Measurements from ENCODE around the gene FBXO22. TPM values are rescaled to one million over a fixed set of nuclear protein-coding genes. Genes with fewer than 3 reads are reported as not detected.
"Not testable (repeated sequence)": the region's sequence is repeated elsewhere in the genome, so short reads cannot be mapped to it uniquely, and the experiment has no call there.

FBXO22 gene
- polyA plus RNA-seq, 4 donors: 11.6 to 24.0 (median 18.6) TPM

DNA sequence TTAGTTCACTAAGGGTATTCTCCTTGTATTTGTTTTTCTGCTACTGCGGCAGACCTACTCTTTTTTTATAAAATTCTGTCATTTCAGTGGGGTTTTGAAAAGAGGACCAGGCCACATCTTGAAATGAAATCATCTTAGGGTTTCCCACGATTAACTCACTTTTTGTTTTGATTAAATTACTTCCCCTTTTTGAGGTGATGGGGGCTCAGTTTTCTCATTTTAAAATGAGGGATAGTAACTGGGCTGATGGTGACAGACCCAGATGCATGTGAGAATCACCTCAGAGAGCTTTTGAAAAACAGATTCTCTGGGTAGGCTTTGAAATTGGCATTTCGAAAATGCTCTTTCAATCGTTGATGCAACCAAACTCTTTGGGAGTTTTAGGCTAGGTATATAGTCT, 36.2 kb upstream of the FBXO22 start:
- WGBS, 3 donors: 69 to 88% (median 76%) methylated on average over 4 of the region's 4 CpGs
- Histone ChIP-seq H3K9me3 (ENCODE audit: control insufficient read depth in 2 of 2, insufficient read depth in 1 of 2, low read depth in 1 of 2, low read length in 1 of 2) (no peaks in the 10 kb centered on the region), H3K27me3 (ENCODE audit: control insufficient read depth in 3 of 3, insufficient read depth in 3 of 3, low read length in 3 of 3) (no peaks in the 10 kb centered on the region), H3K4me3 (ENCODE audit: low read depth in 1 of 3, low read length in 3 of 3) (no peak overlapping the region), H3K36me3 (ENCODE audit: control insufficient read depth in 3 of 3, insufficient read depth in 2 of 3, low read depth in 1 of 3, low read length in 3 of 3) (peaks cover 0 to 7% (median 1%) of the 10 kb centered on the region in 3 donors), H3K27ac (ENCODE audit: low read depth in 1 of 3, low read length in 2 of 3) (no peak overlapping the region), H3K4me1 (ENCODE audit: control insufficient read depth in 3 of 3, insufficient read depth in 2 of 3, low read depth in 1 of 3, low read length in 2 of 3) (no peaks in the 10 kb centered on the region)
- DNase-seq (no peak), FAIRE-seq (no peak)

- no peaks in the 10 kb centered on the region for H3K4me1 ChIP-seq (ENCODE audit: control insufficient read depth in 3 of 3, insufficient read depth in 2 of 3, low read depth in 1 of 3, low read length in 2 of 3)
- no peak for DNase-seq
- no peak overlapping the region for H3K4me3 ChIP-seq (ENCODE audit: low read depth in 1 of 3, low read length in 3 of 3)
- H3K27me3 ChIP-seq (ENCODE audit: control insufficient read depth in 3 of 3, insufficient read depth in 3 of 3, low read length in 3 of 3): no peaks in the 10 kb centered on the region
- FAIRE-seq: no peak
- H3K27ac ChIP-seq (ENCODE audit: low read depth in 1 of 3, low read length in 2 of 3): no peak overlapping the region
- 87 to 98% (median 91%) methylated on average over 3 of the region's 3 CpGs for WGBS, 3 donors
- H3K36me3 ChIP-seq (ENCODE audit: control insufficient read depth in 3 of 3, insufficient read depth in 2 of 3, low read depth in 1 of 3, low read length in 3 of 3): peaks cover 0 to 7% (median 1%) of the 10 kb centered on the region in 3 donors
- no peaks in the 10 kb centered on the region for H3K9me3 ChIP-seq (ENCODE audit: control insufficient read depth in 2 of 2, insufficient read depth in 1 of 2, low read depth in 1 of 2, low read length in 1 of 2)
Observed at GRCh38 chr15:75868019-75868418, 35.7 kb upstream of the FBXO22 start.

- Histone ChIP-seq H3K4me3 (ENCODE audit: low read depth in 1 of 3, low read length in 3 of 3) (no peak overlapping the region), H3K27me3 (ENCODE audit: control insufficient read depth in 3 of 3, insufficient read depth in 3 of 3, low read length in 3 of 3) (no peaks in the 10 kb centered on the region), H3K9me3 (ENCODE audit: control insufficient read depth in 2 of 2, insufficient read depth in 1 of 2, low read depth in 1 of 2, low read length in 1 of 2) (no peaks in the 10 kb centered on the region), H3K4me1 (ENCODE audit: control insufficient read depth in 3 of 3, insufficient read depth in 2 of 3, low read depth in 1 of 3, low read length in 2 of 3) (no peaks in the 10 kb centered on the region), H3K27ac (ENCODE audit: low read depth in 1 of 3, low read length in 2 of 3) (no peak overlapping the region), H3K36me3 (ENCODE audit: control insufficient read depth in 3 of 3, insufficient read depth in 2 of 3, low read depth in 1 of 3, low read length in 3 of 3) (peaks cover 0 to 10% (median 1%) of the 10 kb centered on the region in 3 donors)
- DNase-seq: no peak
- no peak for FAIRE-seq
Observed at GRCh38 chr15:75869446-75869845, 34.2 kb upstream of the FBXO22 start.

DNA sequence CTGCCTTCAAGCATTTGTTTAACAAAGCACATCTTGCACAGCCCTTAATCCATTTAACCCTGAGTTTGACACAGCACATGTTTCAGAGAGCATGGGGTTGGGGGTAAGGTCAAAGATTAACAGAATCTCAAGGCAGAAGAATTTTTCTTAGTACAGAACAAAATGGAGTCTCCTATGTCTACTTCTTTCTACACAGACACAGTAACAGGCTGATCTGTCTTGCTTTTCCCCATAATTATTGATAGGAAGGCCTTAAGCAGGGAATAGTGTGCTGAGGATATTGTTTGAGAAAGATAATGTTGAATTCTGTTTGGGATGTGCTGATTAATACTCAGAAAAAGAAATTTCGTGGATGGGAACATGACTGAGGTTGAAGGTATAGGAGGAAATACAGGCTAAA, 32.1 kb upstream of the FBXO22 start:
- H3K4me3 ChIP-seq (ENCODE audit: low read depth in 1 of 3, low read length in 3 of 3); H3K36me3 ChIP-seq (ENCODE audit: control insufficient read depth in 3 of 3, insufficient read depth in 2 of 3, low read depth in 1 of 3, low read length in 3 of 3); FAIRE-seq; H3K27ac ChIP-seq (ENCODE audit: low read depth in 1 of 3, low read length in 2 of 3); DNase-seq; H3K27me3 ChIP-seq (ENCODE audit: control insufficient read depth in 3 of 3, insufficient read depth in 3 of 3, low read length in 3 of 3); H3K9me3 ChIP-seq (ENCODE audit: control insufficient read depth in 2 of 2, insufficient read depth in 1 of 2, low read depth in 1 of 2, low read length in 1 of 2); H3K4me1 ChIP-seq (ENCODE audit: control insufficient read depth in 3 of 3, insufficient read depth in 2 of 3, low read depth in 1 of 3, low read length in 2 of 3): not testable (repeated sequence)
- 83 to 92% (median 91%) methylated on average over 1 of the region's 1 CpG for WGBS, 3 donors

DNA sequence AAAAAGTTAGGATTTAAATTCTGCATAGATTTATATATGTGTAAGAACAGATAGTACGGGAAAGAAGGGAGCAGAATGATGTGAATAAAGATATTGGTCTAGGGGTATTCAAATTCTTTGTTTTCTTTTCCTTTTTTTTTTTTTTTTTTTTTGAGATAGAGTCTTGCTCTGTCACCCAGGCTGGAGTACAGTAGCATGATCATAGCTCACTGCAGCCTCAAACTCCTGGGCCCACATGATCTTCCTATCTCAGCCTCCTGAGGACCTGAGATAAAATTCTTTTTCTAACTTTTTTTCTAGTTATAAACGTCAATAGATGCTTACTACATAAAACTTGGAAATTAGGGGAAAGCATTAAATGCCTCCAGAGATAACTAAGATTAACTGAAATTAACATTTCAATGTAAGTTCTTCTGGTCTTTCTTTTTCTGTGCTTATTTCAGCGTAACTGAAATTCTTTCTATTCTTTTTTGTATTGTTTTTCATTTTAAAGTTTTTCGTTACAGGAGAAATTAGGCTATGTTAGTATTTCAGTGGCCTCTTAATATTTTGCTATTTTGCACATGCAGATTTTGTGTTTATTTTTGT, 31.2 kb upstream of the FBXO22 start:
- H3K36me3 ChIP-seq (ENCODE audit: control insufficient read depth in 3 of 3, insufficient read depth in 2 of 3, low read depth in 1 of 3, low read length in 3 of 3): peaks cover 1 to 9% (median 2%) of the 10 kb centered on the region in 3 donors
- WGBS, 3 donors: 87 to 91% (median 87%) methylated on average over 4 of the region's 4 CpGs
- H3K9me3 ChIP-seq (ENCODE audit: control insufficient read depth in 2 of 2, insufficient read depth in 1 of 2, low read depth in 1 of 2, low read length in 1 of 2): no peaks in the 10 kb centered on the region
- no peak overlapping the region for H3K27ac ChIP-seq (ENCODE audit: low read depth in 1 of 3, low read length in 2 of 3)
- H3K4me3 ChIP-seq (ENCODE audit: low read depth in 1 of 3, low read length in 3 of 3): no peak overlapping the region
- FAIRE-seq (no peak), DNase-seq (no peak)
- H3K4me1 ChIP-seq (ENCODE audit: control insufficient read depth in 3 of 3, insufficient read depth in 2 of 3, low read depth in 1 of 3, low read length in 2 of 3): no peaks in the 10 kb centered on the region
- H3K27me3 ChIP-seq (ENCODE audit: control insufficient read depth in 3 of 3, insufficient read depth in 3 of 3, low read length in 3 of 3): no peaks in the 10 kb centered on the region

GRCh38 chr15:75884041-75884440, 19.6 kb upstream of the FBXO22 start:
- no peaks in the 10 kb centered on the region for H3K27me3 ChIP-seq (ENCODE audit: control insufficient read depth in 3 of 3, insufficient read depth in 3 of 3, low read length in 3 of 3)
- no peak for DNase-seq
- H3K4me1 ChIP-seq (ENCODE audit: control insufficient read depth in 3 of 3, insufficient read depth in 2 of 3, low read depth in 1 of 3, low read length in 2 of 3): no peaks in the 10 kb centered on the region
- no peak overlapping the region for H3K27ac ChIP-seq (ENCODE audit: low read depth in 1 of 3, low read length in 2 of 3)
- peaks cover 0 to 3% (median 2%) of the 10 kb centered on the region in 3 donors for H3K36me3 ChIP-seq (ENCODE audit: control insufficient read depth in 3 of 3, insufficient read depth in 2 of 3, low read depth in 1 of 3, low read length in 3 of 3)
- H3K9me3 ChIP-seq (ENCODE audit: control insufficient read depth in 2 of 2, insufficient read depth in 1 of 2, low read depth in 1 of 2, low read length in 1 of 2): no peaks in the 10 kb centered on the region
- FAIRE-seq: no peak
- 68 to 77% (median 75%) methylated on average over 1 of the region's 1 CpG for WGBS, 3 donors
- no peak overlapping the region for H3K4me3 ChIP-seq (ENCODE audit: low read depth in 1 of 3, low read length in 3 of 3)

- Histone ChIP-seq H3K4me1 (ENCODE audit: control insufficient read depth in 3 of 3, insufficient read depth in 2 of 3, low read depth in 1 of 3, low read length in 2 of 3) (no peaks in the 10 kb centered on the region), H3K9me3 (ENCODE audit: control insufficient read depth in 2 of 2, insufficient read depth in 1 of 2, low read depth in 1 of 2, low read length in 1 of 2) (no peaks in the 10 kb centered on the region), H3K27ac (ENCODE audit: low read depth in 1 of 3, low read length in 2 of 3) (no peak overlapping the region), H3K36me3 (ENCODE audit: control insufficient read depth in 3 of 3, insufficient read depth in 2 of 3, low read depth in 1 of 3, low read length in 3 of 3) (peaks cover 0 to 3% (median 2%) of the 10 kb centered on the region in 3 donors), H3K4me3 (ENCODE audit: low read depth in 1 of 3, low read length in 3 of 3) (no peak overlapping the region), H3K27me3 (ENCODE audit: control insufficient read depth in 3 of 3, insufficient read depth in 3 of 3, low read length in 3 of 3) (no peaks in the 10 kb centered on the region)
- FAIRE-seq (no peak), DNase-seq (no peak)
- WGBS, 3 donors: 82 to 92% (median 86%) methylated on average over 1 of the region's 1 CpG
Observed at GRCh38 chr15:75887178-75887577, 16.5 kb upstream of the FBXO22 start.

- Histone ChIP-seq H3K27ac (ENCODE audit: low read depth in 1 of 3, low read length in 2 of 3) (peak overlapping the region in 1 of 3 donors; percentile 27), H3K9me3 (ENCODE audit: control insufficient read depth in 2 of 2, insufficient read depth in 1 of 2, low read depth in 1 of 2, low read length in 1 of 2) (no peaks in the 10 kb centered on the region), H3K36me3 (ENCODE audit: control insufficient read depth in 3 of 3, insufficient read depth in 2 of 3, low read depth in 1 of 3, low read length in 3 of 3) (peaks cover 0 to 6% (median 3%) of the 10 kb centered on the region in 3 donors), H3K4me1 (ENCODE audit: control insufficient read depth in 3 of 3, insufficient read depth in 2 of 3, low read depth in 1 of 3, low read length in 2 of 3) (no peaks in the 10 kb centered on the region), H3K27me3 (ENCODE audit: control insufficient read depth in 3 of 3, insufficient read depth in 3 of 3, low read length in 3 of 3) (no peaks in the 10 kb centered on the region), H3K4me3 (ENCODE audit: low read depth in 1 of 3, low read length in 3 of 3) (no peak overlapping the region)
- DNase-seq (no peak), FAIRE-seq (no peak)
Observed at GRCh38 chr15:75891895-75892294, 11.8 kb upstream of the FBXO22 start.

GRCh38 chr15:75895731-75896130, 7.9 kb upstream of the FBXO22 start:
- Histone ChIP-seq H3K27me3 (ENCODE audit: control insufficient read depth in 3 of 3, insufficient read depth in 3 of 3, low read length in 3 of 3) (no peaks in the 10 kb centered on the region), H3K36me3 (ENCODE audit: control insufficient read depth in 3 of 3, insufficient read depth in 2 of 3, low read depth in 1 of 3, low read length in 3 of 3) (peaks cover 0 to 6% (median 0%) of the 10 kb centered on the region in 3 donors), H3K4me3 (ENCODE audit: low read depth in 1 of 3, low read length in 3 of 3) (no peak overlapping the region), H3K9me3 (ENCODE audit: control insufficient read depth in 2 of 2, insufficient read depth in 1 of 2, low read depth in 1 of 2, low read length in 1 of 2) (no peaks in the 10 kb centered on the region), H3K27ac (ENCODE audit: low read depth in 1 of 3, low read length in 2 of 3) (no peak overlapping the region), H3K4me1 (ENCODE audit: control insufficient read depth in 3 of 3, insufficient read depth in 2 of 3, low read depth in 1 of 3, low read length in 2 of 3) (no peaks in the 10 kb centered on the region)
- DNase-seq: no peak
- FAIRE-seq: no peak
- WGBS, 3 donors: 88 to 92% (median 91%) methylated on average over 2 of the region's 2 CpGs
